ENCODE data around the gene CCDC124.

DNA sequence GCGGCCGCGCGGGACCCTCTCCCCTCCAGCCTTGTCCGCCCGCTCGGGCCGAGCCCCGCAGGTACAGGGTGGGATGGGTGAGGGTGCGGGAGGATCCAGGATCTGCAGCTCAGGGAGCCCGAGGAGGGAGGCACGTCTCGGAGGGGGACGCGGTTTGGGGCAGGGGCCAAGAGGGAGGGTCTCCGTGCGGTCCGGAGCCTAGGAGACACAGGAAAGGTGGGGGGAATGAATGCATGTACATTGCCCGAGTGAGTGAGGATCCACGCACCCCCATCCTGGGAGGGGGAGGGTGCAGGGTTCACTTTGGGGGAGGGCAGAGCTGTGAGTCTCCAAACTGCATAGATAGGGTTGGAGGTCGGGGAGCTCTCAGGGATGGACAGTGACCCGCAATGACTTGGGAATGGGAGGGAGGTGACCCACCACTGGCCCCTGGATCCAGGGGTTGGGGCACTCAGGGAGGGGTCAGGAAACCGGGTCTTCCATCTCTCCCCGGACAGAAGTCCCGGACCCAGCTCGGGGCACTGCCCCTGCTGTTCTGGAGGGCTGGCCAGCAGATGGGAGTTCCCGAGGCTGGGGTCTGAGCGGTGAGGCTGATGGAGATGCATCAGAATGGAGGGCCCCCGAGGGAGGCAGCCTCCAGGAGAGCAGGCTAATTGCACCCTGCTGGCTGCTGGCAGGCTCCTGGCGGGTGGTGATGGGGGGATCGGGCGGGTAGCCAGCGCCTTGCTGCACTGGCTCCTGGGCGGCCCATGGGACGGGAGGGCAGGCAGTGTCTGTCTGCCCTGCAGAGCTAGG lies 34.6 kb downstream of the CCDC124 start:
- TF ChIP-seq, protein P1, sequence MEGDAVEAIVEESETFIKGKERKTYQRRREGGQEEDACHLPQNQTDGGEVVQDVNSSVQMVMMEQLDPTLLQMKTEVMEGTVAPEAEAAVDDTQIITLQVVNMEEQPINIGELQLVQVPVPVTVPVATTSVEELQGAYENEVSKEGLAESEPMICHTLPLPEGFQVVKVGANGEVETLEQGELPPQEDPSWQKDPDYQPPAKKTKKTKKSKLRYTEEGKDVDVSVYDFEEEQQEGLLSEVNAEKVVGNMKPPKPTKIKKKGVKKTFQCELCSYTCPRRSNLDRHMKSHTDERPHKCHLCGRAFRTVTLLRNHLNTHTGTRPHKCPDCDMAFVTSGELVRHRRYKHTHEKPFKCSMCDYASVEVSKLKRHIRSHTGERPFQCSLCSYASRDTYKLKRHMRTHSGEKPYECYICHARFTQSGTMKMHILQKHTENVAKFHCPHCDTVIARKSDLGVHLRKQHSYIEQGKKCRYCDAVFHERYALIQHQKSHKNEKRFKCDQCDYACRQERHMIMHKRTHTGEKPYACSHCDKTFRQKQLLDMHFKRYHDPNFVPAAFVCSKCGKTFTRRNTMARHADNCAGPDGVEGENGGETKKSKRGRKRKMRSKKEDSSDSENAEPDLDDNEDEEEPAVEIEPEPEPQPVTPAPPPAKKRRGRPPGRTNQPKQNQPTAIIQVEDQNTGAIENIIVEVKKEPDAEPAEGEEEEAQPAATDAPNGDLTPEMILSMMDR (conservative IDR thresholded peaks at IDR 0.05; ENCODE audit: low read depth, low read length): no peak
- TF ChIP-seq MAFK (IDR thresholded peaks at IDR 0.05; ENCODE audit: low read depth, low read length) (no peak), POLR2A (IDR thresholded peaks at IDR 0.05; ENCODE audit: low read depth, low read length) (no peak), CEBPB (IDR thresholded peaks at IDR 0.05; ENCODE audit: low read depth, low read length) (no peak), NFE2L2 (IDR thresholded peaks at IDR 0.05; ENCODE audit: low read depth, low read length) (no peak), RFX5 (IDR thresholded peaks at IDR 0.05; ENCODE audit: low read depth, low read length) (no peak), MAZ (IDR thresholded peaks at IDR 0.05; ENCODE audit: borderline replicate concordance, low read depth, low read length) (no peak), BHLHE40 (IDR thresholded peaks at IDR 0.05; ENCODE audit: low read depth, low read length) (no peak)

All from IMR-90 (cell line).